Colonic mucosa (tissue), 4 donors: ENCODE data around the gene TRPV6. TPM values are rescaled to one million over a fixed set of nuclear protein-coding genes. Genes with fewer than 3 reads are reported as not detected.

Experiments
- DNase-seq: peaks from one replicate; pipeline ENCODE4 v3.0.0-alpha.2; 2020
- H3K27ac ChIP-seq: fragments of 200-600 bp; one replicate; pipeline ENCODE4 v1.8.0; 2021
- H3K27me3 ChIP-seq: fragments of 200-600 bp; one replicate; pipeline ENCODE4 v1.8.0; 2021
- H3K36me3 ChIP-seq: fragments of 200-600 bp; one replicate; pipeline ENCODE4 v1.8.0; 2021
- H3K4me1 ChIP-seq: fragments of 200-600 bp; one replicate; pipeline ENCODE4 v1.8.0; 2021; ENCODE audit warnings: mild to moderate bottlenecking
- H3K4me3 ChIP-seq: fragments of 200-600 bp; one replicate; pipeline ENCODE4 v1.8.0; 2021
- H3K9ac ChIP-seq, 2 donors: one replicate each; pipeline ENCODE4 v1.7.0; 2013; ENCODE audit warnings: control low read depth in 2 of 2, low read depth in 2 of 2, low read length in 2 of 2
- H3K9me3 ChIP-seq: fragments of 200-600 bp; one replicate; pipeline ENCODE4 v1.8.0; 2021
- CTCF ChIP-seq: fragments of 200-600 bp; IDR thresholded peaks from one replicate; pipeline ENCODE4 v1.8.0; 2022; ENCODE audit warnings: antibody characterized with exemption, mild to moderate bottlenecking
- intact Hi-C: fragments of 100-400 bp; cut with DNase I; formaldehyde crosslinking; loops from one replicate; pipeline ENCODE4 v1.14.1; 2022
- total RNA-seq, 2 donors: library from RNA; stranded (reverse); fragmentation: NEBNext Ultra II Directional in 1 of 2; extraction: Animal tissue kit (Norgen Biotek cat#: 25700) in 1 of 2; gene quantifications; one replicate each; pipeline ENCODE4 v1.2.1, GENCODE V29; 2021
- donor health status: healthy.
- donor health status: DM: no; HTN: no; CAD: no.
- donor health status: DM: no; HTN: no; CAD: no.

TRPV6 gene
- total RNA-seq, 2 donors from 2014 or later, result 0.05 to 0.61 TPM

DNA sequence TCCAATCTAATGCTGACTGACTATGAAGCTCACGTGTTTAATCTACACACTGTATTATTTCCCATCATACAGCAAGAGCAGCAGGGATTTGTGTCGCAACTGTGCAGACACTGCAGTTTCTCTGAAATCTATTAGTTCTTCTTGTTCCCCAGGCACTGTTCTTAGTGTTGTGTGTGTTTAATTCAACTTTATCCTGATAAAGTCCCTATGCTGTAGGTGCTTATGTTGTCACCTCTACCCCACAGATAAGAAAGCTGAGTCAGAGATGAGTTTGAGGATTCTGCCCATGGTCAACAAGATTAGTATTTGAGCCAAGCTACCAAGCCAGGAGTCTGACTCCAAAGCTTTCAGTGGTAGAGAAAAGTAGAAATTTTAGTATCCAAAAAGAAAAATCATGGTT lies 53.1 kb downstream of the TRPV6 start:
- Histone ChIP-seq H3K9ac (no peak overlapping the region), H3K36me3 (no peaks in the 10 kb centered on the region), H3K4me3 (no peak overlapping the region), H3K27me3 (no peaks in the 10 kb centered on the region), H3K4me1 (no peaks in the 10 kb centered on the region), H3K27ac (no peak overlapping the region), H3K9me3 (no peaks in the 10 kb centered on the region)
- no peak for DNase-seq
- TF ChIP-seq CTCF, result no peak
- intact Hi-C loops, result no loop called here

DNA sequence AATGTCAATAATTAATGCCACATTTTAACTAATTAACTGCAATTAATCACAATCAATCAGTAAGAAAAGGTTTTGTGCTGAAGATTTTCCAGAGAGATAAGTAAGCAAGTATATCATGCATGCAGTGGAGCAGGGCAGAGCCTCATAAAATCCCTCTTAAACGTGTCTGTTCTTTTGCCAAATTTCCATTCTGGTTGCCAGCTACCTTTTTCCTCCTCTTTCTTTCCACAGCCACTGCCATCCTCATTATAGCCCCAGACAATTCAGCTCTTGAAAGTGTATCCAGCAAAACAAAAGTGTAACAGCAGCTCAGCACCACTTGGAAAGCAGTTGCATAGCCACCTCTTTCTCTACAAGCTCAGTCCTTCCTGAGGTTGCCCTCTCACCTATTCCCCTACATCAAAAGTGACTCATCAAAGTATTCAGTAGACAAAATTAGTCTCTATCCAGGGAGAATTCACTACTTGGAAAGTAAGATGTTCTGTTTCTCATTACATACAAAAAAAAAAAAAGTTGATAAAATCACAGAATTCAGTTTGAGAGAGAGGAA lies 57.5 kb downstream of the TRPV6 start:
- H3K36me3 ChIP-seq, result no peaks in the 10 kb centered on the region
- H3K9ac ChIP-seq, result no peak overlapping the region
- no peak overlapping the region for H3K27ac ChIP-seq
- no peak overlapping the region for H3K4me3 ChIP-seq
- no peaks in the 10 kb centered on the region for H3K27me3 ChIP-seq
- no peaks in the 10 kb centered on the region for H3K4me1 ChIP-seq
- TF ChIP-seq CTCF, result no peak
- no peaks in the 10 kb centered on the region for H3K9me3 ChIP-seq
- no peak for DNase-seq
- intact Hi-C loops, result no loop called here

DNA sequence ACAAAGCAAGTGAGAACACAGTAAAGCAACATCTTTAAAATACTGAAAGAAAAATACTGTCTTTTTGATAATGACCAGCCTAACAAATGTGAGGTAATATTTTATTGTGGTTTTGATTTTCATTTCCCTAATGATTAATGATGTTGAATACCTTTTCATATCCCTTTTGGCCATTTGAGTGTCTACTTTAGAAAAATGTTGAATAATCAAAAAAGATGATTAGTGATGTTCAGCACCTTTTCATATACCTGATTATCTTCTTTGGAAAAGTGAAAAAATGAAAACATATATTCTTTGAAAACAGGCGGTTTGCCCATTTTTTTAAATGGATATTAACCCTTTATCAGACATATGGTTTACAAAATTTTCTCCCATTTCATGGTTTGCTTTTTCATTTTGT lies 62.8 kb downstream of the TRPV6 start:
- intact Hi-C loops, result no loop called here
- H3K27ac ChIP-seq, result no peak overlapping the region
- no peaks in the 10 kb centered on the region for H3K27me3 ChIP-seq
- no peak overlapping the region for H3K4me3 ChIP-seq
- no peaks in the 10 kb centered on the region for H3K36me3 ChIP-seq
- no peaks in the 10 kb centered on the region for H3K4me1 ChIP-seq
- H3K9ac ChIP-seq, result no peak overlapping the region
- DNase-seq, result no peak
- no peak for TF ChIP-seq CTCF
- H3K9me3 ChIP-seq, result no peaks in the 10 kb centered on the region

Other genes with a start within 250 kb of the TRPV6 start
- gene PRSS1, start 136.3 kb downstream of the TRPV6 start, total RNA-seq, result 10 to 100 TPM in 1 of 2 donors, not detected in 1; 41.2 TPM
- gene PRSS2, start 114.8 kb downstream of the TRPV6 start, total RNA-seq, result 100 to 1,000 TPM in 1 of 2 donors, not detected in 1; 105 TPM
- 1 to 10 TPM; 1.5 to 2.3 TPM for gene EPHB6, start 30.7 kb downstream of the TRPV6 start, total RNA-seq
- not detected for gene TRPV5, start 48.0 kb upstream of the TRPV6 start, total RNA-seq
- not detected for gene LLCFC1, start 53.7 kb upstream of the TRPV6 start, total RNA-seq
- under 1 TPM in 1 of 2 donors, not detected in 1; 0.77 TPM for gene KEL, start 76.6 kb upstream of the TRPV6 start, total RNA-seq
- not detected for gene OR9A2, start 141.4 kb upstream of the TRPV6 start, total RNA-seq
- gene OR6V1, start 166.6 kb upstream of the TRPV6 start, total RNA-seq, result not detected
- not detected for gene PIP, start 246.3 kb upstream of the TRPV6 start, total RNA-seq